NCI-H748 treated with DMSO at 0.1 percent for 48 hours (cell line): ENCODE results near the gene LHX8.
"Not testable (repeated sequence)": the region's sequence is repeated elsewhere in the genome, so short reads cannot be mapped to it uniquely, and the experiment has no call there.

Experiments
- DNase-seq: peaks from one replicate; lab custom pipeline; 2025; lab: John Stamatoyannopoulos, UW

The LHX8 gene

DNA sequence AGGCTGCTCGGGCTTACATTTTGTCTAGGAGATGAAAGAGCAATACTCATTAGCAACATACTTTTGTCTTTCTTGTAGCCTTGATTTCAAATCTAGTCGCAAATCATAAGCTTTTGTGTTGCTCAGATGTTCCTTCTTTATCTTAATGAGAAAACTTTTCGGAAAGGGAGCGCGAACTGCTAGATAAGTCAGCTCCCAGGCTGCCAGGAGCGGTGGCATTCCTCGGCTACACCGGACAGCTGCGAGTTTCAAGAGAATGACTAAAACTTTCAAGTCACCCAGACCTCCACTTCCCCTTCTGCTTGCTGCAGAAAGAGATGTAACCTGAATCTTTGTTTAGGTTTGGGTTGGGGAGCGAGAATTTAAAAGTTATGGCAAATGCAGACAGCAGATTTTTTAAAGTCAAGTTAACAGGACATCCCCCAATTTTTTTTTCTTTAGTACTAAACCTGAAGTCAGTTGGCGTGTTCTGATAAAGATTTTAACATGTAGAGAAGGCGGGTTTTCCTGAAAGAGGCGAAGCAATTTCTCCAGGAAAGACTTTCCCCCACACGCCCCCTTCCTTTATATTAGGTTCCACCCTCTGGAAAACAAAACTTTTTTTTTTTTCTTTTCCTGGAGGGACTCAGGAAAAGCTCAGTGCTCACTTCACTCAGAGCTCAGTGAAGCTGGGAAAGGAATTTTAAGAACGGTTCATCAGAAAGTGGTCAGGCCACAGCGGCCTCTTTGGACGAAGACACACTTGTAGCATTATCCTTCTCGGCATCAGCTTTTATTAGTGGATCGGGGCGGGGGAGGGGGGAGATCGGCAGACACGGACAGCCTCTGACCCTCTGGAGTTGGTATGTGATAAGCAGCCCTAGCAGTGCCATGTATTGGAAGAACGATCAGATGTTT, at the start of gene LHX8:
Gene LHX8 (plus strand): TSS at position 639 of the 897 bp plus-strand sequence. CDS start 2,227 bp downstream, outside the sequence.
- peak; percentile 51 for DNase-seq

DNA sequence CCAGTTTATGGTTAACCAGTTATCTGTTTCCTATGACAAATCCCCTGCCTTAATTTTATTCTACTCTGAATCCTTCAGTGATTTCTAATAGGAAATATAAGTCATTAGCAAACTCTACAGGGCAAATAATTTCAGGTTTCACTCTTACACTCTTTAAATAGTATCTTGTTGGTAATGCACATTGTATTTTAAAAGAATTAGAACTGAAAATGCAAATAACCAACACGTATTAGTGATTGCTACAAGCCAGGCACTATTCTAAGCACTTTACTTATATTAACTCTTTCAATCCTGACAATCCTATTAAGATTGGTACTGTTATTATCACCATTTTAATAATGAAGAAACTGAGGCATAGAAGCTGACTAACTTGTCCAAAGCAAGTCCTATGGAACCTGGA, 48.3 kb upstream of the LHX8 start:
- DNase-seq: no peak

DNA sequence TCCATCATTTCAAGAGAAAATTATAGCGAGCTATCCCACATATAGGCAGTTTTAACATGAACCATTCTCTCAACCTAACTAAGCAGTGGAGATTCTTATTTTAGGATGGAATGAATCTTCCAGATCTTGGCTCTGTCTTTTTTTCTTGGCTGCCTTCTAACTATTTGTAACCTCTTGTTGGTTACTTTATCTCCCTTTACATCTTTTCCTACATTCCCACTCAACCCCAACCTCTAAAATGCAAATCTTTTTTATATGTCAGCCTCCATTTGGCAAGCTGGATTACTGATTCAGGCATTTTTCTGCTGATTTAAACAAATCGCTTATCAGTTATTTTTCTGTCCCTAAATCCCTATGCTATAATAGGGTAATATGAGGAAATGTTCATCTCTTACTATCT, 46.9 kb upstream of the LHX8 start:
- DNase-seq: no peak

DNA sequence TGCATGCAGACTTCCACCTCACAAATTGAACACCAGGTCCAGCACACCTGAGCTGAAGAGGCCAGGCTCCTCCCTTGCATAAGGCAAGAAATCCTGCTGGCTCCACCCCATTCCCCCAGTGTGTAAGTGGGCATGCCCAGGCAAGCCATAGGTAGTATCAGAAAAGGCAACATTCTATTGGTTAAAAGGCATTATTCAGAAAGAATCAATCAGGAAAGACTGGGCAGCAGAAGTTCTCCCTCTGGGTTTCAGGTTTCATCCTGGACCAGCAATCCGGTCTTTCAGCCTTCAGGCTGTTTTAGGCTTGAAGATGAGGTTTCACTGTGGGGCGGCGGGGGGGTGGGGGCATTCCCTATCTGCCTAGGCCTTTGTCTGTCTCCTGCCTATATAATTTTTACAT, 42.0 kb upstream of the LHX8 start:
- peak; percentile 77 for DNase-seq

DNA sequence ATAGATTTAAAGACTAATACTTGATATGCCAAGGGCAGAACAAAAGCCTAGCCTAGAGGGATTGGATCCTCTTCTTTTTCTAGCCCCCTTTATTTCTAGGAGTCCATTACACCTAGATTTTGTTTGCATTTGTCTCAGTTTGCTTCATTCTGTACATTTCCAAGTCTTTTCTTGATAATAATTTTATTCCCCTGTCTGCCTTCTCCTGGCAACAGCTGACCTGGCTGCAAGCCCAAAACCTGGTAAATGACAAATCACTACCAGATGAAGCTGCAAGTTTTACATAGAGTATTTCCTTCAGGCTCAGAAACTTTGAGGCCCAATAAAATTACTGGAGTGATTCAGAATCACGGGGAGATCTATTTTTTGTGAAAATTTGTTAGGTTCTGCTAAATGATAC, 36.5 kb upstream of the LHX8 start:
- no peak for DNase-seq

DNA sequence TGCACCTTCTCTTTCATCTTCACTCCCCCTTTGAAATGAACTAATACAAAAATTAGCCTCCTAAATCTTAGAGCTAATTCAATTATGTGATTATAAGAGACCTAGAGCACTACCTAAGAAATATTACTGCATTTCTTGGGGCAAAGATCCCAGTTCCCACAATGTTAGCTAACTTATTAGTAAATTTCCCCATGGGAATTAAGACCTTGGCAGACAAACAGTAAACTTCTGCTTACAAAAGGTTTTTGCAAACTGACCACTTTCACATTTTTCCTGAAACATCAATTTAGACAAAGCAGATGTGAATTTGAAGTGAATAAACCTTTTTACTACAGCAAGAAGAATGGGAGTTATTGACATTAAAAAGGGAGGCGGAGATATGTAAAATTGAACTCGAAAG, 34.6 kb upstream of the LHX8 start:
- no peak for DNase-seq

DNA sequence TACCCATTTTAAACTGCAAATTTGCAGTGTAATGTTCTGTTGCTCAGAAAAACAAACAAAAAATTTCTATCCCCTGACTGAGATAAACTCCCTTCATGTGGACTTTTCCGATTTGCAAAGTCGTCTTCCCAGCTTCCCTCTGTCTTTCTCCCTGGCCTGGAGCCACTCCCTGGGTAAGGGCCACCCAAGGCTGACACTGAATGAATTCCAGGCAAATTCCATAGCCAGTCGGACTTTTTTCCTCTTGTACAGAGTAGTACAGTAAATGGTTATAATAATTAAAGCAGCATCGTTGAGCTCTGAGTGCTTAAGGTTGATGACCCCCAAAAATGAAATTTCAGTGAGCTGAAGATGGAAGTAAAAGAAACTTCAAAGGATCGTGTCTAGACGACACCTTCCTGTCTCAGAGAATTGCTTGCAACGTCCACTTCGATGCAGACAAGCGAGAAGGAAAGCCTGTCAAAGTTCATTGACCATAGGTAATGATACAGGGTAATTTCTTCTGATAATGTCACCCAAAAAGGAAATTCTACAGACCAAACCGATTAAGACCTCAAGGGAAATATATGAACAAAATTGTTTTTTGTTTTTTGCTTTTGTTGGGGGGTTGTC, 33.6 kb upstream of the LHX8 start:
- no peak for DNase-seq

DNA sequence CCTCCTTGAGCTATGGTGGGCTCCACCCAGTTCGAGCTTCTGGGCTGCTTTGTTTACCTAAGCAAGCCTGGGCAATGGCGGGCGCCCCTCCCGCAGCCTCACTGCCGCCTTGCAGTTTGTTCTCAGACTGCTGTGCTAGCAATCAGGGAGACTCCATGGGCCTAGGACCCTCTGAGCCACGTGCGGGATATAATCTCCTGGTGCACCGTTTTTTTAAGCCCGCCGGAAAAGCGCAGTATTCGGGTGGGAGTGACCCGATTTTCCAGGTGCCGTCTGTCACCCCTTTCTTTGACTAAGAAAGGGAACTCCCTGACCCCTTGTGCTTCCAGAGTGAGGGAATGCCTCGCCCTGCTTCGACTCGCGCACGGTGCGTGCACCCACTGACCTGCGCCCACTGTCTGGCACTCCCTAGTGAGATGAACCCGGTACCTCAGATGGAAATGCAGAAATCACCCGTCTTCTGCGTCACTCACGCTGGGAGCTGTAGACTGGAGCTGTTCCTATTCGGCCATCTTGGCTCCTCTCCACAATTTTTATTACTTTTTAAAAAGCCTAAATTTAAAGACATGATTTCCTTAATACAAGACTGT, 21.7 kb upstream of the LHX8 start:
- not testable (repeated sequence) for DNase-seq

DNA sequence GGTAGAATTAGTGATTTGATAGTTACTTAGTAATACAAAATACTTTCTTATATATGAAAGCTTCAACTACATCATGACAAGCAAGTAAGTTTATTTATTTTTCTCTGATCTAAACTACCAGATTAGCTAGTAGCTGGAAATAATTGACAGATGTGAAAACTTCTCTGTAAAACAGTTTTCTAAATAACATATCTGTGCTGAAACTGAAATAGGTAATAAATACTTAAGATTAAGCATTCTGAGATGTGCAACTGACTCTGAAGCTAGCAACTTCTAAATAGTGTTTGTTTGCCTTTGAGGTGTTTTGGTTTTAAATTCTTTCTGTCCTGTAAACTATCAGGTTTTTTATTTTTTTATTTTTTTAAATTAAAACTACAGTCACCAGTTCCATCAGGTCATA, 18.5 kb upstream of the LHX8 start:
- DNase-seq: no peak

DNA sequence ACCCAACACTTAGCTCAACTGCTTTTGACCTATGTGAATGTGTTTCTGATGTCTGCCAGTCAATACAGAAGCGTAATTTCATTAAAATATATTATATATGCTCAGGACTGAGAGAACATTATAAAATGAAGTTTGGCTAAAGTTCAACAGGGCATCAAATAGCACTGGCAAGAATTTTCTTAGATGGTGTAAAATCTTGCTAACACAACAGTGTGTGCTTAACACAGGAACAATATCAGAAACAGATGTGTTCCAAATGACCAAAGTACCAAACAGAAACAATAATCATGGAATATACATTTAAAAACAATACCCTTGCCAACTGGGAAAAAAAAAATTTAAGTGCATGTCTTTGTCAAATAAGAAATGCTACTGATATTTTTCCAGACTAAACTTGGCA, 10.4 kb upstream of the LHX8 start:
- DNase-seq: no peak

DNA sequence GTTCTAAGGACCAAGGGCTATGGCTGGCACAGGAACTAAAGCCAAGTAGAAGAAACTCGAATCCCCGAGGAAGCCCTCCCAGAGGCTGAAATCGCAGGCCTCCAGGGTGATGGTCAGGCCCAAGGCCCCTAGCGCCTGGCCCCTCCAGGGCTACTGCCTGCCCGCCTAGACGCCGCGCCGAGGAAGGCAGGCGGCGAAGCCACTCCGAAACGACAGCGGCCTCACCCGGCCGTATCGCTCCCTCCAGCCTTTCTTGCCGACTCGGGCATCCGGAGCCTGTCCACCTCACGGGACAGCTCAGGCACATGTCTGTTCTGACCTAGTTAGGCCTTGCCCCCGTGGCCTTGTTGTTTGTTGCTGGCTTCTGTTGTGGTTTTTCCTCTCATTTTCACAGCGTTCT, 9.7 kb upstream of the LHX8 start:
- no peak for DNase-seq

DNA sequence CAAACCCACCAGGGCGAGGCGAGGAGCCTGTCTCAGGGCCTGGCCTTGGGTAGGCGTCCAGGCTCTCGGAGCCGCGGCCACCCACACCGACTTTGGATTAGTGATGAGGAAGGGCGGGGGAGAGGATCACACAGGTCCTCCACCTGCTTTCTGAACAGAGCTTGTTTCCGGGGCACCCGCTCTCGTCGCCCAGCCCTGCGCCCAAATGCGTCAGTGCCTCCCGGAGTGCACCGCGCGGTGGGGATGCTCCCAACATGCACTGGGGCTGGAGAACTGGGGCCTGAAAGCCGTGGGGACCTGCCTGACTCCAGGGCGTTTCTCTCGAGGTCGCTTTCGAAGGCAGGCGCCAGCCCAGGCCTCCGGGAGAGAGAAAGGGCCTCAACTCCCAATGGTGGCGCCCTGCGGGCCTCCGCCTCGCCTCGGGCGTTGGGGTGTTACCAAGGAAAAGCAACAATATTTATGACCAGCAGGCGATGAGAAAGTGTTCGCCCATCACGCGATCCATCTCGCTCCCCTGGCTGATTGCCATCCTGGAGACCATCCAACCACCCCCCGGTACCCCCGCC, 8.9 kb upstream of the LHX8 start:
- no peak for DNase-seq

DNA sequence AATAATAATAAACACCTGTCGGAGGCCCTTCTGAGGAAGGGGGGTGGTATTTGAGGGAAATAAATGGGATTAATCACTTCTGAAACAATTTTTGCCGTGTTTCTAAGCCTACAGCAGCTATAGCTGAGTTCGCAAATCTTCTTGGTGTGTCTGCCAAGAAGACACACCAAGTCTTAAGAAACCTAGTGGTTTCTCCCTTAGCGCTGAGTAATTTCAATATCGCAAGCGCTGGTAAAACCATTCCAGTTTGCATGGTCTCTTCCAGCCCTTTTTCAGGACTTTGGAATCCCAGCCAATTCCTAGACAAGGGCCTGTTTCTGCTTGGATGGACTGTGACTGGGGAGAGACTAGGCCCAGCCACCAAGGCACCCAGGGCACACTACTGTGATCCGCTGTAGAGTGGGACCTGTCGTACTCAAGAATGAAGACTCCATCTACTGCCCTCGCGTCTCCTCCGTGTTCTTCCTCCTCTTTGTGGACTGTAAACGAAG, 7.5 kb upstream of the LHX8 start:
- no peak for DNase-seq

DNA sequence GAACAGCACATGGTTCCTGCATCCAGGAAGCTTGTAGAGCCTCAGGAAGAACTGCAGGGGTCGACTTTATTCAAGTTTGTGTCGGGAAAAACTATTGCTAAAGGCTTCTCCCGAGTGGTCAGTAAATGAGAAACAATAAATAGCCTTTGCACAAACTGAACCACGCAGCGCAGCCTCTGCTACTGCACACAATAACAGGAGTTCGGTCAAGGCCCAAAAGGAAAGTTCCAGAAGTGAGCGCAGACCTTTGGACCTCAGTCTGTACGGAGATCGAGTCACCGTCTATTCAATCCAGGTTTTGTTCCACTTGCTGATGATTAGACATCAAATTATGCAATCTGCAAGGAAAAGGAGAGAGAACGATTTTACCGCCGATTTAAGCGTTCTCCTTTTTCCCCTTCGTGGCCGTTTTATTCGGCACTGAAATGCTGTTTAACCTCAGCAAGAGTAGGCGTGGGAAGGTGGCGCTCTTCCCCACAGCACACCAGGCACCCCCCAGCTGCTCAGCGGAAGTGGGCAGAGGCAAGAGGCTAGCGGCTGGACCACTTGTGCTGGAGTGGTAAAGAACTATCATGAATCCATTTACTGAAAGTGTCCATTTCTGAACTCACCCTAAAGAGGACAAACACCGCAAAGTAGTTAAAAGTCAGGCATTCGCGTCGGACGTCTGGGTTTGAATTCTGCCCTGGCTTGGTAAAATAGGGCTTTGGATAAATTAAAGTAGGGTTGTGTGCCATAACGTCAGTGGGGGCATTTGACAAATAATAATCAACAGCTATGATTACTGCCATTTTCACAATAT, 6.1 kb upstream of the LHX8 start:
- no peak for DNase-seq

DNA sequence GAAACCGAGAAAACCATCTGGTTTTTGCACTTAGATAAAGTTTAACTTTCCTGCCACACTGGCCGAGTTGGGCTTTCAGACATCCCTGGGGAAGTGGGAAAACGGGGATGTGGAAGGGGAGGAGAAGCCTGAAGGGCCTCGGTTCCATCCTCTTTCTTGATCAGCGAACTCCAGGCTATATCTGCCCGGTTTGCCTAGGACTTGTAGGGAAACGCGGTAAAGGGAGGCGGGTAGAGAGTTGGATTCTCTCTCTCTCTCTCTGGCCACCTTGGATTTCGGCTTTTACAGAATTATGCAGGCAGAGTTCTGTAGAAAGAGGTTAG, 4.6 kb upstream of the LHX8 start:
- DNase-seq: no peak

DNA sequence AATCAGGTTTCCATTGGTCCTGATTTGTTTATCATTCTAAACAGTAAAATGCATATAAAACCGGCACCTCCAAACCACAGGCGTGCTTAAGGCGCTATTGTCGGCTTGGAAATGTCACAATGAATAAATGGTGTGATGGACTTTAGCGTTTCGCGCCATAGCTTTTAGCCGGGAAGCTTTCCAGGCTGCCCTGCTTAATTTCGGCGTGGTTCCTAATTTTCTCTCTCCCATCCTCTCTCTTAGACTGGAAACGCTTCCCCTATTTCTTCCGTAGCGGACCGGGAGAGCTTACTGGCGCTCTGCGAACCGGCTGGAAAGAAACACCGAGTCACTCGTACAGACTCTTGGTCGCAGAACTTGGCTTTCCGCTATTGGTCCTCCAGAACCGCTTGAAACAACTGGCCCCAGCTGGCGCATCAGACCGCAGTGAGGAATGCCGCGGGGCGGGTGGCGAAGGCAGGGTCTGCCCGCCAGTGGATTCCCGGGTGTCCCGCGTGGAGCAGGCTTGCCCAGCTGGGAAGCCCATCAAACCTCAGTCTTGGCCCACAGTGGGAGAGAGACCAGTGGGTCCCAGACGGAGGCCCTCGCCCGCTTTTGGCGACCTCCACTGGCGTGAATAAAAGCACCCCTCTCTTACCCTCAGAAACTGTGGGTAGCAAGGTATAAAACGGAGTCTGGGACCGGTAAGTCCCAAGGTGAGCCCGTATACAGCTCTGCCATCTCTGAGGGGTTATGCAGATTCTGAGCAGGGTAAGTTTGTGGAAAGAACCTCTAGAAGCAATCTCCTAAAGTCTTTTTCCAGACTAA, 4.0 kb upstream of the LHX8 start:
- DNase-seq: no peak

DNA sequence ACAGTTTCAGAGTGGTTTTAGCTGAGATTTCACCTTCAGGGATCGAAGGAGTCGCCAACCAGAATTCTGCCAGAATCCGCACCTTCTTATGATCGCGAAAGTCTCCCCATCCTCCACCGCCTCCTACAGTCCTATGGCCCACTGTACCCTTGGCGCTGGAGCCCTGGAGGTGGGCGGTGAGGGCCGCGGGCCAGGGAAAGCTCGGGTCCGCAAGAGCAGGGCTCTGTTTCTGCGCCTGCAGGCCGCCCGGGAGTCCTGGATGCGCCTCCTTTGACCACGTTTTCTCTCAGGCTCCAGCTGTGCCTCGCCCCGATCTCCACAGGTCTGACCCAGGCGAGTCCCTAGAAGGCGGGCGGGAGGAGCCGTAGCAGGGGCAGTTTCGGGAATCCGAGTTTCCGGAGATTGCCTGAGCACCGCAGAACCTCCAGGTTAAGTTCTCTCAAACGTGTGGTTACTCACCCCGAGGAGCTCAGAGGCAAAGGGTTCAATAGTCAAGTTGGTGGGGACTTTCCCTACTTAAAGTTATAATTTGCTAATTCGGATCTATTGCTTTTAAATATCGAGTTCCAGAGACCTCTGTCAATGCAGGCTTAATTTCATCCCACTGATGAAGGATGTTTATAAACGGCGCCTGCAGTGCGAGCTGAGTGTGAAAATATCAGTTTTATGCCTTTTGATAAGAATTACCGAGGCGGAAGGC, 3.2 kb upstream of the LHX8 start:
- no peak for DNase-seq

DNA sequence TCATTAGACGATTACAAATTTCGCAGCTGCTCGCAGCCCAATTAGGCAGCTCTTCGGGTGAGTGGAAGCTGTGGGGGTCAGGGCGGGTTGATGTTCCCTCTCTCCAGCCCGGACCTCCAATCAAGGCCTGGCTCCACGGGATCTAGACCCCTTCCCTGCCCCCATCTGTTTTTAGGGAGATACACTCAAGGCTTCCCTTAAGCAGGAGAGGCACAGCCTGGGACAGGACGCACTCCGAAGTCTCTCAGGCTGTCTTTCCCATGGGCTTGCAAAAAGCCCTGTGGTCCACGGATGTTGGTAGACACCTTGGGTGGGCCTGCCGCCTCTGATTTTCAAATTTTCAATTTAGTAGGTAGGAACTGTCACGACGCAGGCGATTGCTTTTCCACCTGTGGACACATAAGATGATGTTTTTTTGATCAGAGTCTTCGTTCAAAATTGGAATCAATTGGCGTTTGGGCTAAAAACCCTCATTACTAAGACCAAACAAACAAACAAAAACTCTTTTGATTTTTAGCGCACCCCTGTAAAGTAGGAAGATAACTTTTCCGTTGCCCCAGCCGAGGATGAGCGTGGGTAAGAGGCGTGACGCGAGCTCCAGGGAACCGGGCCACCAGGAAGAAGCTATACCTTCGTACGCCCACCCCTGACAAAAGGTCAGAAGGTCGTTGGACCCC, 2.5 kb upstream of the LHX8 start:
- DNase-seq: no peak

DNA sequence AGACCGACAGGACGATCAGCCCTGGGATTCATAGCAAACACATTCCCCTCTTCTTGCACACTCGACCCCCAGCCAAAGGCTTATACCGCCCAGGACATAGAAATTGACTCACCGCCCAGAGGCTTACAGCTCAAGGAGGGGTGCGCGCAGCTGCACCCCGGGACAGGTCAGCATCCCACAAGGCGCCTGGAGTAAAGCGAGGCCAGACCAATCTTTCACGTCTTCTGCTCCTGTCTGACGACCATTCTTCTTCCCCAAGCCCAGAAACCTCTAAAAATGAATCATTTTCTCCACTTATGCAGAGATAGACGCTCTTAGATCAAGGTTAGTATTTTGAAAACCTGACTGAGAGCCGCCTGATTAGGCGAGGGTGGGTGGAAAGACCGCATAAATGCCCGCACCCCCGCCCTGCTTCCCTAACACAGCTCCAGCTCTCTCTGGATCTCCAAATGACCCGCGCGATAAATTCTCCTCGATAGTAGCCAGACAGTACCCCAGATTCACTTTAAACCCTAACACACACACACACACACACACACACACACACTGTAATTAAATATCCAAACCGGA, 1.9 kb upstream of the LHX8 start:
- no peak for DNase-seq
